Kidney capillary endothelial cell (primary cell): ENCODE data around the gene CHST15.

Experiments used
- DNase-seq: peaks from one replicate; pipeline ENCODE4 v3.0.0-alpha.2; 2018; ENCODE audit warnings: low spot score

Gene CHST15

GRCh38 chr10:123964953-123965352 lies 128.4 kb downstream of the CHST15 start:
- DNase-seq, result no peak

GRCh38 chr10:123962756-123963530 lies 130.5 kb downstream of the CHST15 start:
- no peak for DNase-seq

GRCh38 chr10:123958241-123958640 lies 135.2 kb downstream of the CHST15 start:
- DNase-seq, result no peak
